Upper lobe of left lung (tissue), 6 donors: ENCODE data around the gene BCO1. TPM values are rescaled to one million over a fixed set of nuclear protein-coding genes. Genes with fewer than 3 reads are reported as not detected.
A peak's percentile ranks its signal among the peaks of the same experiment; 100 is the strongest.

Experiments used
- ATAC-seq, 2 donors: fragments of 200-7000 bp; cut with Tn5 transposase; one replicate each; pipeline ENCODE4 v1.9.1; 2022; ENCODE audit warnings: mild to moderate bottlenecking in 2 of 2, moderate library complexity in 2 of 2; ENCODE audit not compliant: low FRiP score in 2 of 2
- DNase-seq, 2 donors: peaks; one replicate each; pipeline ENCODE4 v3.0.0-alpha.2; 2019 to 2020
- H3K27ac ChIP-seq, 4 donors: fragments of 200-600 bp; sonication (generic); one replicate each; pipeline ENCODE4 v1.5.1; 2016 to 2019
- H3K27me3 ChIP-seq, 4 donors: fragments of 200-600 bp; sonication (generic); one replicate each; pipeline ENCODE4 v1.5.1; 2017 to 2019
- H3K36me3 ChIP-seq, 4 donors: fragments of 200-600 bp; sonication (generic); one replicate each; pipeline ENCODE4 v1.5.1; 2016 to 2019
- H3K4me1 ChIP-seq, 4 donors: fragments of 200-600 bp; sonication (generic); one replicate each; pipeline ENCODE4 v1.5.1; 2018 to 2019
- H3K4me3 ChIP-seq, 4 donors: fragments of 200-600 bp; sonication (generic); one replicate each; pipeline ENCODE4 v1.5.1; 2017 to 2019; ENCODE audit warnings: mild to moderate bottlenecking in 2 of 4, moderate library complexity in 1 of 4
- H3K9me3 ChIP-seq, 4 donors: fragments of 200-600 bp; sonication (generic); one replicate each; pipeline ENCODE4 v1.5.1; 2018 to 2019
- CTCF ChIP-seq, 6 experiments: fragments of 450-650 bp in 4 of 6; fragments of 200-600 bp in 2 of 6; sonication (generic) in 2 of 6; IDR thresholded peaks; one replicate each; pipeline ENCODE4 v1.5.1; 2016 to 2019; ENCODE audit warnings: antibody characterized with exemption in 6 of 6
- EP300 ChIP-seq, 4 donors: sonication (generic); formaldehyde crosslinking; IDR thresholded peaks; one replicate each; pipeline ENCODE4 v1.5.1; 2017; ENCODE audit warnings: antibody characterized with exemption in 4 of 4, control low read depth in 2 of 4
- POLR2A ChIP-seq, 4 donors: fragments of 450-650 bp; IDR thresholded peaks; one replicate each; pipeline ENCODE4 v1.5.1; 2016 to 2017; ENCODE audit warnings: antibody characterized with exemption in 4 of 4, mild to moderate bottlenecking in 2 of 4
- POLR2AphosphoS5 ChIP-seq, 2 donors: sonication (generic); formaldehyde crosslinking; IDR thresholded peaks; one replicate each; pipeline ENCODE4 v1.5.1; 2017; ENCODE audit warnings: antibody characterized with exemption in 2 of 2
- WGBS, 2 donors: methylation state at CpG; one replicate each; pipeline ENCODE4 v1.1.5; 2017 to 2018; 5-methylcytosine and 5-hydroxymethylcytosine counted together
- total RNA-seq, 6 donors: library from RNA; depleted of rRNA in 4 of 6; stranded (reverse); fragments of >200 nt in 4 of 6; gene quantifications; one replicate each; pipeline versions ENCODE4 v1.1.0 to v1.2.1, GENCODE V29; 2016 to 2021
- donor health status: DM: no; HTN: no; CAD: no; lungs with moderate emphysema.
- donor health status: DM: no; HTN: yes; CAD: no; lungs with severe emphysema.

The BCO1 gene
- total RNA-seq, 6 donors from 2014 or later, result 0.17 to 0.92 TPM; not detected in 4

GRCh38 chr16:81198635-81199034, 39.9 kb upstream of the BCO1 start:
- WGBS, 2 donors, result 73 to 80% methylated on average over 1 to 9 of the region's 9 CpGs
- no peak overlapping the region for H3K4me3 ChIP-seq
- no peak for ATAC-seq

GRCh38 chr16:81201267-81201666, 37.2 kb upstream of the BCO1 start:
- H3K27me3 ChIP-seq, result no peaks in the 10 kb centered on the region
- no peaks in the 10 kb centered on the region for H3K9me3 ChIP-seq
- DNase-seq, result no peak
- no peak overlapping the region for H3K4me3 ChIP-seq
- ATAC-seq, result no peak
- no peak for TF ChIP-seq POLR2A (IDR thresholded peaks at IDR 0.05)
- no peak for TF ChIP-seq POLR2AphosphoS5 (IDR thresholded peaks at IDR 0.05)
- TF ChIP-seq CTCF (IDR thresholded peaks at IDR 0.05), result no peak
- no peak for TF ChIP-seq EP300 (IDR thresholded peaks at IDR 0.05)
- H3K4me1 ChIP-seq, result no peaks in the 10 kb centered on the region
- WGBS, 2 donors, result 76 to 83% methylated on average over 4 of the region's 4 CpGs
- no peaks in the 10 kb centered on the region for H3K36me3 ChIP-seq
- H3K27ac ChIP-seq, result no peak overlapping the region

More at GRCh38 chr16:81198635-81199034, 39.9 kb upstream of the BCO1 start:
- H3K4me1 ChIP-seq, result no peaks in the 10 kb centered on the region
- no peaks in the 10 kb centered on the region for H3K9me3 ChIP-seq
- H3K27me3 ChIP-seq, result no peaks in the 10 kb centered on the region
- H3K27ac ChIP-seq, result no peak overlapping the region
- TF ChIP-seq CTCF (IDR thresholded peaks at IDR 0.05) (no peak), EP300 (IDR thresholded peaks at IDR 0.05) (no peak), POLR2AphosphoS5 (IDR thresholded peaks at IDR 0.05) (no peak), POLR2A (IDR thresholded peaks at IDR 0.05) (no peak)
- DNase-seq, result no peak
- no peaks in the 10 kb centered on the region for H3K36me3 ChIP-seq

- peak in 1 of 2 donors; percentile 62 for ATAC-seq
- 27 to 28% methylated on average over 14 of the region's 14 CpGs for WGBS, 2 donors
- H3K27ac ChIP-seq, result no peak overlapping the region
- H3K4me1 ChIP-seq, result no peaks in the 10 kb centered on the region
- no peaks in the 10 kb centered on the region for H3K27me3 ChIP-seq
- no peaks in the 10 kb centered on the region for H3K9me3 ChIP-seq
- H3K36me3 ChIP-seq, result no peaks in the 10 kb centered on the region
- TF ChIP-seq CTCF (IDR thresholded peaks at IDR 0.05) (peak; percentile 27 to 58 (median 45)), POLR2AphosphoS5 (IDR thresholded peaks at IDR 0.05) (no peak)
- no peak overlapping the region for H3K4me3 ChIP-seq
- no peak for DNase-seq
These were observed 33.5 kb upstream of the BCO1 start for GRCh38 chr16:81204798-81205680.

- no peak for ATAC-seq
- 40 to 41% methylated on average over 5 to 6 of the region's 6 CpGs for WGBS, 2 donors
- TF ChIP-seq EP300 (IDR thresholded peaks at IDR 0.05), result no peak
- peak in 1 of 2 donors; percentile 12 for TF ChIP-seq POLR2AphosphoS5 (IDR thresholded peaks at IDR 0.05)
- TF ChIP-seq POLR2A (IDR thresholded peaks at IDR 0.05), result no peak
- no peak for TF ChIP-seq CTCF (IDR thresholded peaks at IDR 0.05)
These were observed 31.4 kb upstream of the BCO1 start for GRCh38 chr16:81207076-81207475.

GRCh38 chr16:81210807-81211206, 27.7 kb upstream of the BCO1 start:
- no peaks in the 10 kb centered on the region for H3K4me1 ChIP-seq
- no peak overlapping the region for H3K27ac ChIP-seq
- no peak for DNase-seq
- no peaks in the 10 kb centered on the region for H3K27me3 ChIP-seq
- no peak overlapping the region for H3K4me3 ChIP-seq
- ATAC-seq, result no peak
- no peak for TF ChIP-seq POLR2A (IDR thresholded peaks at IDR 0.05)
- no peak for TF ChIP-seq POLR2AphosphoS5 (IDR thresholded peaks at IDR 0.05)
- TF ChIP-seq EP300 (IDR thresholded peaks at IDR 0.05), result no peak
- TF ChIP-seq CTCF (IDR thresholded peaks at IDR 0.05), result no peak
- WGBS, 2 donors, result 51 to 75% methylated on average over 1 to 3 of the region's 3 CpGs
- H3K9me3 ChIP-seq, result no peaks in the 10 kb centered on the region
- no peaks in the 10 kb centered on the region for H3K36me3 ChIP-seq

More at GRCh38 chr16:81207076-81207475, 31.4 kb upstream of the BCO1 start:
- Histone ChIP-seq H3K27me3 (no peaks in the 10 kb centered on the region), H3K36me3 (no peaks in the 10 kb centered on the region), H3K4me1 (no peaks in the 10 kb centered on the region), H3K9me3 (no peaks in the 10 kb centered on the region), H3K4me3 (no peak overlapping the region), H3K27ac (no peak overlapping the region)
- DNase-seq, result no peak
